Measurements from ENCODE around the gene PRKCE. TPM values are rescaled to one million over a fixed set of nuclear protein-coding genes. Genes with fewer than 3 reads are reported as not detected.
"Not testable (repeated sequence)": the region's sequence is repeated elsewhere in the genome, so short reads cannot be mapped to it uniquely, and the experiment has no call there.

Gene PRKCE
- total RNA-seq, 1 experiment from 2014 or later = 12.1 TPM

GRCh38 chr2:45688479-45689298 is 37.2 kb downstream of the PRKCE start:
- no peak for DNase-seq (ENCODE audit: unreplicated experiment)
- intact Hi-C loops (cut with micrococcal nuclease) = loop anchor here (5.0 kb wide), 1 partner anchor 36 kb away; the partner anchor contains the start of gene PRKCE
- POLR2A ChIA-PET = interaction anchor here (1.1 kb wide), 1 partner anchor 10 kb away, joined by 3 read pairs; no protein-coding TSS in a partner anchor
- Mint-ChIP-seq H3K4me3 (ENCODE audit: unreplicated experiment) (no peak overlapping the region), H3K36me3 (ENCODE audit: insufficient read depth, unreplicated experiment) (no peaks in the 10 kb centered on the region), H3K4me1 (ENCODE audit: insufficient read depth, unreplicated experiment) (peaks cover 9% of the 10 kb centered on the region), H3K9me3 (ENCODE audit: unreplicated experiment) (no peaks in the 10 kb centered on the region), H3K27ac (ENCODE audit: low read depth, unreplicated experiment) (no peak overlapping the region), H3K27me3 (ENCODE audit: insufficient read depth, unreplicated experiment) (no peaks in the 10 kb centered on the region)
- no TSS peak for BruUV-seq (replicated peaks)
- CTCF ChIA-PET = interaction anchor here (0.6 to 0.9 kb wide), 2 partner anchors 39 to 42 kb away, joined by 3 read pairs; no protein-coding TSS in a partner anchor
- TF ChIP-seq CTCF (IDR thresholded peaks at IDR 0.05; ENCODE audit: unreplicated experiment) = no peak

GRCh38 chr2:45690231-45690630 is 38.8 kb downstream of the PRKCE start:
- no peaks in the 10 kb centered on the region for H3K4me1 Mint-ChIP-seq (ENCODE audit: insufficient read depth, unreplicated experiment)
- H3K4me3 Mint-ChIP-seq (ENCODE audit: unreplicated experiment) = no peak overlapping the region
- H3K36me3 Mint-ChIP-seq (ENCODE audit: insufficient read depth, unreplicated experiment) = no peaks in the 10 kb centered on the region
- DNase-seq (ENCODE audit: unreplicated experiment) = no peak
- H3K27ac Mint-ChIP-seq (ENCODE audit: low read depth, unreplicated experiment) = no peak overlapping the region
- TF ChIP-seq CTCF (IDR thresholded peaks at IDR 0.05; ENCODE audit: unreplicated experiment) = no peak
- intact Hi-C loops (cut with micrococcal nuclease) = no loop called here
- no TSS peak for BruUV-seq (replicated peaks)
- no peaks in the 10 kb centered on the region for H3K9me3 Mint-ChIP-seq (ENCODE audit: unreplicated experiment)
- ChIA-PET POLR2A (no interaction called here), CTCF (interaction anchor here (0.7 kb wide), 1 partner anchor 250 kb away, joined by 3 read pairs; no protein-coding TSS in a partner anchor)
- H3K27me3 Mint-ChIP-seq (ENCODE audit: insufficient read depth, unreplicated experiment) = no peaks in the 10 kb centered on the region

- TF ChIP-seq CTCF (IDR thresholded peaks at IDR 0.05; ENCODE audit: unreplicated experiment) = no peak
- BruUV-seq (replicated peaks) = no TSS peak
- Mint-ChIP-seq H3K27ac (ENCODE audit: low read depth, unreplicated experiment) (no peak overlapping the region), H3K27me3 (ENCODE audit: insufficient read depth, unreplicated experiment) (no peaks in the 10 kb centered on the region), H3K4me1 (ENCODE audit: insufficient read depth, unreplicated experiment) (no peaks in the 10 kb centered on the region), H3K9me3 (ENCODE audit: unreplicated experiment) (no peaks in the 10 kb centered on the region), H3K4me3 (ENCODE audit: unreplicated experiment) (no peak overlapping the region), H3K36me3 (ENCODE audit: insufficient read depth, unreplicated experiment) (no peaks in the 10 kb centered on the region)
- ChIA-PET POLR2A (no interaction called here), CTCF (interaction anchor here (0.6 kb wide), 1 partner anchor 111 kb away, joined by 5 read pairs; no protein-coding TSS in a partner anchor)
- DNase-seq (ENCODE audit: unreplicated experiment) = no peak
- intact Hi-C loops (cut with micrococcal nuclease) = no loop called here
Measured at GRCh38 chr2:45691171-45691999, 39.9 kb downstream of the PRKCE start.

- no TSS peak for BruUV-seq (replicated peaks)
- Mint-ChIP-seq H3K36me3 (ENCODE audit: insufficient read depth, unreplicated experiment) (no peaks in the 10 kb centered on the region), H3K9me3 (ENCODE audit: unreplicated experiment) (no peaks in the 10 kb centered on the region), H3K4me3 (ENCODE audit: unreplicated experiment) (no peak overlapping the region), H3K27ac (ENCODE audit: low read depth, unreplicated experiment) (no peak overlapping the region), H3K4me1 (ENCODE audit: insufficient read depth, unreplicated experiment) (no peaks in the 10 kb centered on the region), H3K27me3 (ENCODE audit: insufficient read depth, unreplicated experiment) (no peaks in the 10 kb centered on the region)
- TF ChIP-seq CTCF (IDR thresholded peaks at IDR 0.05; ENCODE audit: unreplicated experiment) = no peak
- ChIA-PET POLR2A (no interaction called here), CTCF (no interaction called here)
- intact Hi-C loops (cut with micrococcal nuclease) = no loop called here
- DNase-seq (ENCODE audit: unreplicated experiment) = no peak
Measured at GRCh38 chr2:45692566-45692965, 41.1 kb downstream of the PRKCE start.

GRCh38 chr2:45695480-45696007 is 44.1 kb downstream of the PRKCE start:
- H3K27me3 Mint-ChIP-seq (ENCODE audit: insufficient read depth, unreplicated experiment); BruUV-seq (replicated peaks); H3K4me3 Mint-ChIP-seq (ENCODE audit: unreplicated experiment); CTCF ChIA-PET; H3K27ac Mint-ChIP-seq (ENCODE audit: low read depth, unreplicated experiment); intact Hi-C loops (cut with micrococcal nuclease); DNase-seq (ENCODE audit: unreplicated experiment); H3K9me3 Mint-ChIP-seq (ENCODE audit: unreplicated experiment); H3K36me3 Mint-ChIP-seq (ENCODE audit: insufficient read depth, unreplicated experiment): not testable (repeated sequence)
- H3K4me1 Mint-ChIP-seq (ENCODE audit: insufficient read depth, unreplicated experiment) = peaks cover 15% of the 10 kb centered on the region
- POLR2A ChIA-PET = interaction anchor here (0.9 kb wide), 1 partner anchor 11 kb away, joined by 3 read pairs; no protein-coding TSS in a partner anchor

Data from MCF 10A (cell line).